Left lung (tissue), 10 donors: ENCODE data around the gene BCL6B. TPM values are rescaled to one million over a fixed set of nuclear protein-coding genes. Genes with fewer than 3 reads are reported as not detected.

Source experiments
- ATAC-seq: fragments of 200-7000 bp; cut with Tn5 transposase; one replicate; pipeline ENCODE4 v1.9.1; 2020; ENCODE audit warnings: moderate library complexity
- DNase-seq, 4 donors: peaks; one replicate each; pipeline ENCODE4 v3.0.0-alpha.2; 2013 to 2020
- H3K27ac ChIP-seq, 2 donors: fragments of 200-600 bp; sonication (generic) in 1 of 2; one replicate each; pipeline versions ENCODE4 v1.5.0 to v1.8.0; 2020 to 2021
- H3K27me3 ChIP-seq, 2 donors: fragments of 200-600 bp; sonication (generic) in 1 of 2; one replicate each; pipeline versions ENCODE4 v1.5.0 to v1.8.0; 2020 to 2021
- H3K36me3 ChIP-seq, 2 donors: fragments of 200-600 bp; sonication (generic) in 1 of 2; one replicate each; pipeline versions ENCODE4 v1.5.0 to v1.8.0; 2020 to 2021
- H3K4me1 ChIP-seq, 2 donors: fragments of 200-600 bp; one replicate each; pipeline ENCODE4 v1.8.0; 2021
- H3K4me3 ChIP-seq, 2 donors: fragments of 200-600 bp; sonication (generic) in 1 of 2; one replicate each; pipeline versions ENCODE4 v1.5.0 to v1.8.0; 2020 to 2021; ENCODE audit warnings: mild to moderate bottlenecking in 1 of 2
- H3K9me3 ChIP-seq, 2 donors: fragments of 200-600 bp; sonication (generic) in 1 of 2; one replicate each; pipeline versions ENCODE4 v1.5.0 to v1.8.0; 2020 to 2021
- CTCF ChIP-seq, 2 donors: fragments of 200-600 bp; sonication (generic) in 1 of 2; IDR thresholded peaks; one replicate each; pipeline versions ENCODE4 v1.5.0 to v1.8.0; 2021; ENCODE audit warnings: antibody characterized with exemption in 2 of 2
- intact Hi-C, 2 donors: fragments of 100-400 bp; cut with DNase I; formaldehyde crosslinking; loops; one replicate each; pipeline versions ENCODE4 v1.11.2 to v1.14.2; 2022
- polyA plus RNA-seq, 6 donors: library from polyadenylated mRNA; unstranded; fragments of 120-200 nt; gene quantifications; one replicate each; pipeline ENCODE4 v1.2.1, GENCODE V29; 2013; ENCODE audit not compliant: insufficient read length in 6 of 6
- total RNA-seq, 2 donors: library from RNA; stranded (reverse); fragmentation: NEBNext Ultra II Directional; extraction: Animal tissue kit (Norgen Biotek cat#: 25700); gene quantifications; one replicate each; pipeline ENCODE4 v1.2.1, GENCODE V29; 2021
- donor health status: DM: no; HTN: yes; CAD: no.
- donor health status: DM: no; HTN: no; CAD: no.

Gene BCL6B
- total and polyA plus RNA-seq, 8 donors = 13.3 to 45.9 (median 35.9) TPM

DNA sequence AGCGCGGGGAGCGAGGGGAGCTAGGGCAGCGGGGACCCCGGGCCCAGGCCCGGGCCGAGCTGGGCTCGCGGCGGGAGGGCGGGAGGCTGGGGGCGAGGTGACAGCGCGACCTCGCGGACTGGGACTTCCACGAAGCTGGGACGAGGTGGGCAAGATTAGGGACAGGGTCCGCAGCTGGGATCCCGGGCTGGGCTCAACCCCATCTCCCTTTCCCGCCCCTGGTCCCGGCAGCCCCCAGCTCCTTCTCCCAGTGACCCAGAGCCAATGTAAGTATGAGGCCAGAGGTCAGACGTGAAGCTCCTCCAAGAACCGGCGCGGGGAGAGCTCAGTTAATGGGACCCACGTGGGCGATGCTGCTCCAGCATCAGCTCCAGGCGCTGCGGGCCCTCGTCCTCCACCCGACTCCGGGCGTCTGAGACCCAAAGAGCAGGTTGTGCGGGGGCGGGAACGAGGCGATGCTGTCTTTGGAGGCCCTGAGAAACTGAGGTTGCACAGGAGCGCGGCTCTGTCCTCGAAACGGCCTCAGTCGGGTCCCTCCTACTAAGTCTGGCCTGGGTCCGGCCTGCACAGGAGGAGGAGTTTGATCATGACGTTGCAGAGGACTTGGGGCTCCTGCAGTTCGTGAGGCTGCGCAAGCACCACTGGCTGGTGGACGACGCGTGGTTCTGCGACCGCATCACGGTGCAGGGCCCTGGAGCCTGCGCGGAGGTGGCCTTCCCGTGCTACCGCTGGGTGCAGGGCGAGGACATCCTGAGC, 26.4 kb upstream of the BCL6B start:
- Histone ChIP-seq H3K9me3 (no peaks in the 10 kb centered on the region), H3K27ac (no peak overlapping the region), H3K4me1 (peaks cover 0 to 14% of the 10 kb centered on the region in 2 donors), H3K4me3 (peak overlapping the region; percentile 13 to 19), H3K36me3 (peaks cover 0 to 54% of the 10 kb centered on the region in 2 donors), H3K27me3 (no peaks in the 10 kb centered on the region)
- DNase-seq = no peak
- no peak for ATAC-seq
- no peak for TF ChIP-seq CTCF (IDR thresholded peaks at IDR 0.05)
- intact Hi-C loops = loop anchor here in 1 of 2 donors (5.0 kb wide), 1 partner anchor 89 kb away; no protein-coding TSS in a partner anchor

GRCh38 chr17:6997171-6997570, 25.7 kb upstream of the BCL6B start:
- no peak overlapping the region for H3K4me3 ChIP-seq
- no peak overlapping the region for H3K27ac ChIP-seq
- no peaks in the 10 kb centered on the region for H3K9me3 ChIP-seq
- H3K4me1 ChIP-seq = peaks cover 0 to 14% of the 10 kb centered on the region in 2 donors
- intact Hi-C loops = loop anchor here in 1 of 2 donors (5.0 kb wide), 1 partner anchor 90 kb away; no protein-coding TSS in a partner anchor
- TF ChIP-seq CTCF (IDR thresholded peaks at IDR 0.05) = no peak
- H3K36me3 ChIP-seq = peaks cover 0 to 61% of the 10 kb centered on the region in 2 donors
- DNase-seq (no peak), ATAC-seq (no peak)
- no peaks in the 10 kb centered on the region for H3K27me3 ChIP-seq

GRCh38 chr17:6998855-6999508, 23.9 kb upstream of the BCL6B start:
- Histone ChIP-seq H3K4me3 (no peak overlapping the region), H3K36me3 (peaks cover 0 to 76% of the 10 kb centered on the region in 2 donors), H3K9me3 (no peaks in the 10 kb centered on the region), H3K4me1 (peaks cover 0 to 14% of the 10 kb centered on the region in 2 donors), H3K27me3 (no peaks in the 10 kb centered on the region), H3K27ac (no peak overlapping the region)
- TF ChIP-seq CTCF (IDR thresholded peaks at IDR 0.05) = no peak
- no peak for ATAC-seq
- no peak for DNase-seq
- intact Hi-C loops = loop anchor here in 1 of 2 donors (5.0 kb wide), 1 partner anchor 92 kb away; no protein-coding TSS in a partner anchor

DNA sequence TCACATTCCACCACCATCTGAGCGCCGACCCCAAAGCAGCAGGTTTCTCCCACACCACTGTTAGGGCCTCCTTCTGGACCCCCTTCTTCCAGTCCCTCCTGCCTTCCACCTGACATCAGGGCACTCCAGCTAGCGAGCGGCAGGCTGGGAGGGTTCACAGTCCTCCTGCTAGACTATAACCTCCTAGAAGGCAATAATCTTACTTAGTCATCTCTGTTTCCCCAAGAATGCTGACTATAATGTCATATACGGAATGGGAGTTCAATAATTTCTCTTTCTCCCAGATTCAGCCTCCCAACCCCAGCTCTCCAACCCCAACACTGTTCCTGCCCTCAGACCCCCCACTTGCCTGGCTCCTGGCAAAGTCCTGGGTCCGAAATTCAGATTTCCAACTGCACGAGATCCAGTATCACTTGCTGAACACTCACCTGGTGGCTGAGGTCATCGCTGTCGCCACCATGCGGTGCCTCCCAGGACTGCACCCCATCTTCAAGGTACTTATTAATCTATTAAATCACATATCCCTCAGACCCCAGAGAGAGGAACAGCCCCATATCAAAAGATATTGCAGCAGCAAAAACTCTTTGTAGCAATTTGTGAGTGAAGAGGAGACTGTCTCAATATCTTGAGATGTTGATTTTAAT, 21.4 kb upstream of the BCL6B start:
- Histone ChIP-seq H3K4me1 (peaks cover 0 to 3% of the 10 kb centered on the region in 2 donors), H3K27me3 (no peaks in the 10 kb centered on the region), H3K36me3 (peaks cover 0 to 77% of the 10 kb centered on the region in 2 donors), H3K9me3 (no peaks in the 10 kb centered on the region), H3K4me3 (no peak overlapping the region), H3K27ac (no peak overlapping the region)
- DNase-seq = no peak
- intact Hi-C loops = loop anchor here in 1 of 2 donors (5.0 kb wide), 1 partner anchor 89 kb away; no protein-coding TSS in a partner anchor
- TF ChIP-seq CTCF (IDR thresholded peaks at IDR 0.05) = peak; percentile 29 to 33
- ATAC-seq = no peak
